22Rv1 (cell line): ENCODE data around the gene ZNF488.

Experiments used
- ZFX ChIP-seq: fragments of 450-650 bp; IDR thresholded peaks from 2 replicates; pipeline ENCODE4 v1.6.1; 2017; ENCODE audit warnings: antibody characterized with exemption, borderline replicate concordance
- TF ChIP-seq, protein P1 (sequence below): fragments of 450-650 bp; IDR thresholded peaks from 2 replicates; pipeline ENCODE4 v1.5.1; 2017; ENCODE audit warnings: mild to moderate bottlenecking

DNA sequence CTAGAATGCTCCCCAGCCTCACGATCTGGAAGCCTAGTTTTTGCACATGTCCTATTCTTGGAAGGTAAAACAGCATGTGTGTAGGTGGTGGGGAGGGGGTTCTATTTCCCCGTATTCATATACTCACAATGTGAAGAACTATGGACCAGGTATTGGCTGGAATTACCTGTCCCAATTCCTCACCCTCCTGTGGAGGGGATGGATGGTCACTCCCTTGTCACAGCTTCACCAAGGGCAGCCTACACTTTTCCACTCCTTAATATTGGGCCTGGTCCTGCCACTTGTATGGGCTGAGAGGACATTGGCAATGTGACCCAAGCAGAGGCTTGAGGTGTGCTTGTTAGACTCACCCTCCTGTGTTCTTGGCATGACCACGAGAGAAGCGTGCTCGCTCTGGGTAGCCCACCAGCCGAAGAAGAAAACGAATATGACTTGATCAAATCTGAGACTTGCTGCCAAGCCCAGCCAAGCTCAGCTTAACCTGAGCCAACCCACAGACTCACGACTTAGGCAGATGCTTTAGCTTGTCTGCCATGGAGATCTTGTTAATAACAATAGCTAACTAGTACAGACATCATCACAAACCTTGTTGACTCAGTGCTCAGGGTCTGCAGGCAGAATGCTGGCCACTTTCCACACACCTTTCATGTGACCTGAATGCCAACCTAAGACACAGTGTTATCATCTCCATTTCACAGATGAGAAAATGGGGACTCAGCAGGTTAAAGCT is 17.2 kb downstream of the ZNF488 start:
- TF ChIP-seq, protein P1, sequence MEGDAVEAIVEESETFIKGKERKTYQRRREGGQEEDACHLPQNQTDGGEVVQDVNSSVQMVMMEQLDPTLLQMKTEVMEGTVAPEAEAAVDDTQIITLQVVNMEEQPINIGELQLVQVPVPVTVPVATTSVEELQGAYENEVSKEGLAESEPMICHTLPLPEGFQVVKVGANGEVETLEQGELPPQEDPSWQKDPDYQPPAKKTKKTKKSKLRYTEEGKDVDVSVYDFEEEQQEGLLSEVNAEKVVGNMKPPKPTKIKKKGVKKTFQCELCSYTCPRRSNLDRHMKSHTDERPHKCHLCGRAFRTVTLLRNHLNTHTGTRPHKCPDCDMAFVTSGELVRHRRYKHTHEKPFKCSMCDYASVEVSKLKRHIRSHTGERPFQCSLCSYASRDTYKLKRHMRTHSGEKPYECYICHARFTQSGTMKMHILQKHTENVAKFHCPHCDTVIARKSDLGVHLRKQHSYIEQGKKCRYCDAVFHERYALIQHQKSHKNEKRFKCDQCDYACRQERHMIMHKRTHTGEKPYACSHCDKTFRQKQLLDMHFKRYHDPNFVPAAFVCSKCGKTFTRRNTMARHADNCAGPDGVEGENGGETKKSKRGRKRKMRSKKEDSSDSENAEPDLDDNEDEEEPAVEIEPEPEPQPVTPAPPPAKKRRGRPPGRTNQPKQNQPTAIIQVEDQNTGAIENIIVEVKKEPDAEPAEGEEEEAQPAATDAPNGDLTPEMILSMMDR, result no peak
- no peak for TF ChIP-seq ZFX
